T-helper 9 cell (primary cell): ENCODE measurements around the gene CD8B.
"Not testable (repeated sequence)": the region's sequence is repeated elsewhere in the genome, so short reads cannot be mapped to it uniquely, and the experiment has no call there.

Experiments used
- DNase-seq: peaks from one replicate; pipeline ENCODE4 v3.0.0-alpha.2; 2020

CD8B gene

GRCh38 chr2:86835548-86835889 lies 26.2 kb downstream of the CD8B start:
- DNase-seq, result not testable (repeated sequence)

GRCh38 chr2:86833315-86833714 lies 28.4 kb downstream of the CD8B start:
- no peak for DNase-seq

- DNase-seq, result no peak
Observed at GRCh38 chr2:86832334-86833096, 29.2 kb downstream of the CD8B start.

GRCh38 chr2:86831537-86831936 lies 30.1 kb downstream of the CD8B start:
- no peak for DNase-seq

- no peak for DNase-seq
Observed at GRCh38 chr2:86826951-86827350, 34.7 kb downstream of the CD8B start.

GRCh38 chr2:86825693-86826381 lies 35.8 kb downstream of the CD8B start:
- no peak for DNase-seq

GRCh38 chr2:86825036-86825692 lies 36.5 kb downstream of the CD8B start:
- no peak for DNase-seq

GRCh38 chr2:86822668-86823345 lies 38.9 kb downstream of the CD8B start:
- DNase-seq, result no peak

- no peak for DNase-seq
Observed at GRCh38 chr2:86821842-86822241, 39.8 kb downstream of the CD8B start.

GRCh38 chr2:86821306-86821705 lies 40.4 kb downstream of the CD8B start:
- DNase-seq, result no peak

- DNase-seq, result no peak
Observed at GRCh38 chr2:86818957-86819356, 42.7 kb downstream of the CD8B start.

- no peak for DNase-seq
Observed at GRCh38 chr2:86818114-86818801, 43.4 kb downstream of the CD8B start.

- DNase-seq, result no peak
Observed at GRCh38 chr2:86815611-86816010, 46.1 kb downstream of the CD8B start.

GRCh38 chr2:86809481-86810121 lies 52.1 kb downstream of the CD8B start:
- no peak for DNase-seq

GRCh38 chr2:86808315-86809161 lies 53.1 kb downstream of the CD8B start:
- DNase-seq, result peak; percentile 84

- DNase-seq, result no peak
Observed at GRCh38 chr2:86807468-86808275, 54.0 kb downstream of the CD8B start.

- no peak for DNase-seq
Observed at GRCh38 chr2:86807133-86807467, 54.6 kb downstream of the CD8B start.

GRCh38 chr2:86806059-86806857 lies 55.4 kb downstream of the CD8B start:
- DNase-seq, result no peak

GRCh38 chr2:86800856-86801567 lies 60.7 kb downstream of the CD8B start:
- DNase-seq, result no peak
